Mesothelial cell of epicardium (in vitro differentiated cells): Measurements from ENCODE around the gene NTSR1. TPM values are rescaled to one million over a fixed set of nuclear protein-coding genes. Genes with fewer than 3 reads are reported as not detected.
"Not testable (repeated sequence)": the region's sequence is repeated elsewhere in the genome, so short reads cannot be mapped to it uniquely, and the experiment has no call there.

Experiments
- DNase-seq, 2 experiments: peaks; one replicate each; pipeline ENCODE4 v3.0.0; 2021; ENCODE audit warnings: low spot score in 2 of 2; ENCODE audit not compliant: unreplicated experiment in 2 of 2
- H3K27ac Mint-ChIP-seq: 2 replicates; pipeline ENCODE4 v1.8.0; 2021; ENCODE audit warnings: mixed read lengths
- H3K27me3 Mint-ChIP-seq: 2 replicates; pipeline ENCODE4 v1.8.0; 2021; ENCODE audit warnings: low read depth, mixed read lengths
- H3K36me3 Mint-ChIP-seq: 2 replicates; pipeline ENCODE4 v1.8.0; 2021; ENCODE audit warnings: mixed read lengths
- H3K4me1 Mint-ChIP-seq: 2 replicates; pipeline ENCODE4 v1.8.0; 2021; ENCODE audit warnings: mixed read lengths
- H3K4me3 Mint-ChIP-seq: 2 replicates; pipeline ENCODE4 v1.8.0; 2021; ENCODE audit warnings: mild to moderate bottlenecking, moderate library complexity, mixed read lengths
- H3K9me3 Mint-ChIP-seq: 2 replicates; pipeline ENCODE4 v1.8.0; 2021; ENCODE audit warnings: mixed read lengths
- CTCF ChIP-seq: fragments of 200-600 bp; sonication (generic); IDR thresholded peaks from one replicate; pipeline ENCODE4 v1.5.0; 2021; ENCODE audit warnings: antibody characterized with exemption; ENCODE audit not compliant: unreplicated experiment
- total RNA-seq: library from RNA; stranded (reverse); gene quantifications from 3 replicates; pipeline ENCODE4 v1.2.1, GENCODE V29; 2021

NTSR1 gene
- total RNA-seq, 1 donor from 2014 or later: 0.36 TPM

- peaks cover 4% of the 10 kb centered on the region for H3K36me3 Mint-ChIP-seq
- peaks cover 29% of the 10 kb centered on the region for H3K27me3 Mint-ChIP-seq
- no peak overlapping the region for H3K4me3 Mint-ChIP-seq
- TF ChIP-seq CTCF: no peak
- no peak overlapping the region for H3K27ac Mint-ChIP-seq
- peaks cover 3% of the 10 kb centered on the region for H3K4me1 Mint-ChIP-seq
- H3K9me3 Mint-ChIP-seq: peaks cover 13% of the 10 kb centered on the region
- DNase-seq: no peak
Observed at GRCh38 chr20:62676976-62677375, 31.7 kb upstream of the NTSR1 start.

GRCh38 chr20:62677678-62678077 lies 31.0 kb upstream of the NTSR1 start:
- H3K4me1 Mint-ChIP-seq: peaks cover 3% of the 10 kb centered on the region
- peaks cover 13% of the 10 kb centered on the region for H3K9me3 Mint-ChIP-seq
- H3K27ac Mint-ChIP-seq: no peak overlapping the region
- peaks cover 33% of the 10 kb centered on the region for H3K27me3 Mint-ChIP-seq
- no peak overlapping the region for H3K4me3 Mint-ChIP-seq
- DNase-seq: no peak
- H3K36me3 Mint-ChIP-seq: peaks cover 4% of the 10 kb centered on the region
- no peak for TF ChIP-seq CTCF

- H3K9me3 Mint-ChIP-seq: peaks cover 13% of the 10 kb centered on the region
- H3K4me3 Mint-ChIP-seq: no peak overlapping the region
- no peak overlapping the region for H3K27ac Mint-ChIP-seq
- TF ChIP-seq CTCF: no peak
- H3K4me1 Mint-ChIP-seq: peaks cover 3% of the 10 kb centered on the region
- peaks cover 4% of the 10 kb centered on the region for H3K36me3 Mint-ChIP-seq
- no peak for DNase-seq
- peaks cover 41% of the 10 kb centered on the region for H3K27me3 Mint-ChIP-seq
Observed at GRCh38 chr20:62678553-62678952, 30.1 kb upstream of the NTSR1 start.

- Mint-ChIP-seq H3K27ac (no peak overlapping the region), H3K36me3 (peaks cover 4% of the 10 kb centered on the region), H3K27me3 (peaks cover 41% of the 10 kb centered on the region), H3K4me3 (no peak overlapping the region), H3K9me3 (peaks cover 13% of the 10 kb centered on the region), H3K4me1 (peaks cover 6% of the 10 kb centered on the region)
- no peak for TF ChIP-seq CTCF
- DNase-seq: no peak
Observed at GRCh38 chr20:62679978-62680589, 28.6 kb upstream of the NTSR1 start.

- peaks cover 30% of the 10 kb centered on the region for H3K27me3 Mint-ChIP-seq
- H3K4me1 Mint-ChIP-seq: peaks cover 19% of the 10 kb centered on the region
- no peak overlapping the region for H3K27ac Mint-ChIP-seq
- H3K4me3 Mint-ChIP-seq: no peak overlapping the region
- H3K36me3 Mint-ChIP-seq: peaks cover 4% of the 10 kb centered on the region
- peaks cover 13% of the 10 kb centered on the region for H3K9me3 Mint-ChIP-seq
- DNase-seq: no peak
- no peak for TF ChIP-seq CTCF
Observed at GRCh38 chr20:62682912-62683517, 25.6 kb upstream of the NTSR1 start.

- H3K27me3 Mint-ChIP-seq: peaks cover 26% of the 10 kb centered on the region
- not testable (repeated sequence) for H3K36me3 Mint-ChIP-seq, H3K27ac Mint-ChIP-seq, H3K4me3 Mint-ChIP-seq, DNase-seq
- H3K4me1 Mint-ChIP-seq: peaks cover 19% of the 10 kb centered on the region
- peaks cover 13% of the 10 kb centered on the region for H3K9me3 Mint-ChIP-seq
Observed at GRCh38 chr20:62683660-62684322, 24.8 kb upstream of the NTSR1 start.
